ENCODE data around the gene NUP54. TPM values are rescaled to one million over a fixed set of nuclear protein-coding genes. Genes with fewer than 3 reads are reported as not detected.

Gene NUP54
- total RNA-seq, 4 donors from 2014 or later, result 37.7 to 49.7 (median 48.8) TPM

- Histone ChIP-seq H3K27me3 (no peaks in the 10 kb centered on the region), H3K27ac (no peak overlapping the region), H3K36me3 (no peaks in the 10 kb centered on the region), H3K9me3 (no peaks in the 10 kb centered on the region), H3K4me1 (no peaks in the 10 kb centered on the region), H3K4me3 (replicated peaks in 1 of 3) (no peak overlapping the region)
- TF ChIP-seq CTCF (IDR thresholded peaks at IDR 0.05), result no peak
- TF ChIP-seq POLR2A (IDR thresholded peaks at IDR 0.05), result no peak
- DNase-seq, result no peak
- 76 to 78% methylated on average over 4 of the region's 4 CpGs for WGBS, 2 donors
- intact Hi-C loops (cut with DNase I), result no loop called here
These were observed 73.1 kb downstream of the NUP54 start for GRCh38 chr4:76074993-76075600.

GRCh38 chr4:76074468-76074867 lies 73.7 kb downstream of the NUP54 start, which contains the start of gene ART3:
Gene ART3, plus strand, starts transcription at chr4:76074709. Its CDS starts 1,181 bp downstream, at chr4:76075890.
- WGBS, 2 donors, result 74 to 77% methylated on average over 1 of the region's 1 CpG
- TF ChIP-seq CTCF (IDR thresholded peaks at IDR 0.05) (no peak), POLR2A (IDR thresholded peaks at IDR 0.05) (no peak)
- no peak for DNase-seq
- no peaks in the 10 kb centered on the region for H3K27me3 ChIP-seq
- H3K27ac ChIP-seq, result no peak within 1 kb of the TSS
- no peaks in the 10 kb centered on the region for H3K36me3 ChIP-seq
- H3K4me3 ChIP-seq (replicated peaks in 1 of 3), result no peak within 1 kb of the TSS
- no peaks in the 10 kb centered on the region for H3K4me1 ChIP-seq
- no peaks in the 10 kb centered on the region for H3K9me3 ChIP-seq
- intact Hi-C loops (cut with DNase I), result no loop called here

GRCh38 chr4:76072760-76073159 lies 75.4 kb downstream of the NUP54 start:
- 86 to 89% methylated on average over 4 of the region's 4 CpGs for WGBS, 2 donors
- Histone ChIP-seq H3K4me3 (replicated peaks in 1 of 3) (no peak overlapping the region), H3K27me3 (no peaks in the 10 kb centered on the region), H3K9me3 (no peaks in the 10 kb centered on the region), H3K27ac (no peak overlapping the region), H3K36me3 (no peaks in the 10 kb centered on the region), H3K4me1 (no peaks in the 10 kb centered on the region)
- intact Hi-C loops (cut with DNase I), result no loop called here
- DNase-seq, result no peak
- TF ChIP-seq POLR2A (IDR thresholded peaks at IDR 0.05), result no peak
- TF ChIP-seq CTCF (IDR thresholded peaks at IDR 0.05), result no peak

GRCh38 chr4:76067652-76068286 lies 80.4 kb downstream of the NUP54 start:
- intact Hi-C loops (cut with DNase I), result loop anchor here (5.0 to 10.0 kb wide), 2 partner anchors 70 to 173 kb away; no protein-coding TSS in a partner anchor
- TF ChIP-seq POLR2A (IDR thresholded peaks at IDR 0.05) (no peak), CTCF (IDR thresholded peaks at IDR 0.05) (peak; percentile 38 to 84 (median 62))
- Histone ChIP-seq H3K9me3 (no peaks in the 10 kb centered on the region), H3K4me3 (replicated peaks in 1 of 3) (no peak overlapping the region), H3K36me3 (no peaks in the 10 kb centered on the region), H3K4me1 (no peaks in the 10 kb centered on the region), H3K27me3 (no peaks in the 10 kb centered on the region), H3K27ac (no peak overlapping the region)
- 0% methylated on average over 2 of the region's 2 CpGs for WGBS, 2 donors
- DNase-seq, result peak; percentile 67 to 75

- no peak for DNase-seq
- TF ChIP-seq POLR2A (IDR thresholded peaks at IDR 0.05) (no peak), CTCF (IDR thresholded peaks at IDR 0.05) (no peak)
- no peaks in the 10 kb centered on the region for H3K4me1 ChIP-seq
- no peak overlapping the region for H3K4me3 ChIP-seq (replicated peaks in 1 of 3)
- no peaks in the 10 kb centered on the region for H3K9me3 ChIP-seq
- intact Hi-C loops (cut with DNase I), result loop anchor here (5.0 to 10.0 kb wide), 2 partner anchors 69 to 172 kb away; no protein-coding TSS in a partner anchor
- H3K27me3 ChIP-seq, result no peaks in the 10 kb centered on the region
- H3K27ac ChIP-seq, result no peak overlapping the region
- WGBS, 2 donors, result 46 to 70% methylated on average over 2 to 3 of the region's 3 CpGs
- H3K36me3 ChIP-seq, result no peaks in the 10 kb centered on the region
These were observed 81.7 kb downstream of the NUP54 start for GRCh38 chr4:76066546-76066945.
